ENCODE results near the gene TEAD1.
"Not testable (repeated sequence)": the region's sequence is repeated elsewhere in the genome, so short reads cannot be mapped to it uniquely, and the experiment has no call there.

TEAD1 gene

GRCh38 chr11:12737024-12737423 is 62.8 kb downstream of the TEAD1 start:
- no peak for DNase-seq (ENCODE audit: low read depth)

GRCh38 chr11:12741671-12742216 is 67.5 kb downstream of the TEAD1 start:
- no peak for DNase-seq (ENCODE audit: low read depth)

GRCh38 chr11:12743834-12744449 is 69.7 kb downstream of the TEAD1 start:
- DNase-seq (ENCODE audit: low read depth) = no peak

GRCh38 chr11:12744826-12745502 is 70.7 kb downstream of the TEAD1 start:
- no peak for DNase-seq (ENCODE audit: low read depth)

GRCh38 chr11:12745787-12746186 is 71.6 kb downstream of the TEAD1 start:
- DNase-seq (ENCODE audit: low read depth) = no peak

- DNase-seq (ENCODE audit: low read depth) = no peak
Measured at GRCh38 chr11:12746593-12747097, 72.4 kb downstream of the TEAD1 start.

- DNase-seq (ENCODE audit: low read depth) = no peak
Measured at GRCh38 chr11:12748561-12748960, 74.3 kb downstream of the TEAD1 start.

GRCh38 chr11:12749442-12749841 is 75.2 kb downstream of the TEAD1 start:
- no peak for DNase-seq (ENCODE audit: low read depth)

- DNase-seq (ENCODE audit: low read depth) = no peak
Measured at GRCh38 chr11:12750181-12750580, 76.0 kb downstream of the TEAD1 start.

- no peak for DNase-seq (ENCODE audit: low read depth)
Measured at GRCh38 chr11:12752868-12753524, 78.8 kb downstream of the TEAD1 start.

- no peak for DNase-seq (ENCODE audit: low read depth)
Measured at GRCh38 chr11:12754021-12754420, 79.8 kb downstream of the TEAD1 start.

GRCh38 chr11:12754582-12755234 is 80.5 kb downstream of the TEAD1 start:
- DNase-seq (ENCODE audit: low read depth) = no peak

GRCh38 chr11:12755510-12756453 is 81.6 kb downstream of the TEAD1 start:
- DNase-seq (ENCODE audit: low read depth) = no peak

GRCh38 chr11:12756454-12756806 is 82.2 kb downstream of the TEAD1 start:
- DNase-seq (ENCODE audit: low read depth) = no peak

- DNase-seq (ENCODE audit: low read depth) = no peak
Measured at GRCh38 chr11:12756867-12757266, 82.6 kb downstream of the TEAD1 start.

GRCh38 chr11:12757416-12757815 is 83.2 kb downstream of the TEAD1 start:
- DNase-seq (ENCODE audit: low read depth) = no peak

- not testable (repeated sequence) for DNase-seq (ENCODE audit: low read depth)
Measured at GRCh38 chr11:12758117-12758516, 83.9 kb downstream of the TEAD1 start.

- DNase-seq (ENCODE audit: low read depth) = no peak
Measured at GRCh38 chr11:12761029-12761428, 86.8 kb downstream of the TEAD1 start.

GRCh38 chr11:12762278-12762677 is 88.1 kb downstream of the TEAD1 start:
- DNase-seq (ENCODE audit: low read depth) = no peak

- no peak for DNase-seq (ENCODE audit: low read depth)
Measured at GRCh38 chr11:12762696-12763324, 88.6 kb downstream of the TEAD1 start.

Measured in GM04503 (cell line).